H1 (cell line): ENCODE results near the gene CHI3L1. TPM values are rescaled to one million over a fixed set of nuclear protein-coding genes. Genes with fewer than 3 reads are reported as not detected.

Source experiments
- CTCF ChIA-PET: fragments of 300-600 bp; sonication (Branson Sonifier 250); formaldehyde crosslinking; loops from one replicate; lab custom pipeline; 2021; ENCODE audit not compliant: partially characterized antibody; lab: Charles Lee
- POLR2A ChIA-PET: fragments of 300-600 bp; sonication (Branson Sonifier 250); formaldehyde crosslinking; loops from one replicate; lab custom pipeline; 2021; ENCODE audit warnings: inconsistent platforms; ENCODE audit not compliant: partially characterized antibody; lab: Charles Lee
- DNase-seq, 2 experiments: peaks; one replicate each; pipeline versions ENCODE4 v3.0.0 to v3.0.0-alpha.2; 2010 to 2022; ENCODE audit warnings: low spot score in 2 of 2, low read depth in 1 of 2, mixed read lengths in 1 of 2
- FAIRE-seq: peaks from 2 replicates; lab custom pipeline; 2011; peaks lifted over from hg19 to GRCh38; lab: Jason Lieb, UNC
- H2AFZ ChIP-seq: 2 replicates; pipeline ENCODE4 v1.8.1; 2012; ENCODE audit warnings: low read length, inconsistent platforms
- H2AK5ac ChIP-seq: 2 replicates; pipeline ENCODE4 v1.6.1; 2013; ENCODE audit warnings: low read depth, low read length
- H2BK120ac ChIP-seq: replicated peaks from 2 replicates; pipeline ENCODE3; 2013; ENCODE audit warnings: low read depth, low read length, inconsistent platforms
- H2BK12ac ChIP-seq: 2 replicates; pipeline ENCODE4 v1.6.1; 2013; ENCODE audit warnings: low read depth, low read length
- H2BK15ac ChIP-seq: 2 replicates; pipeline ENCODE4 v1.6.1; 2013; ENCODE audit warnings: low read length
- H2BK20ac ChIP-seq: 2 replicates; pipeline ENCODE4 v1.6.1; 2013; ENCODE audit warnings: low read length
- H2BK5ac ChIP-seq: 2 replicates; pipeline ENCODE4 v1.6.1; 2013; ENCODE audit warnings: low read depth, low read length
- H3K14ac ChIP-seq: 2 replicates; pipeline ENCODE4 v1.6.1; 2013; ENCODE audit warnings: inconsistent platforms; ENCODE audit not compliant: insufficient read length
- H3K18ac ChIP-seq: 2 replicates; pipeline ENCODE4 v1.6.1; 2013; ENCODE audit warnings: low read length; ENCODE audit errors: extremely low read depth
- H3K23ac ChIP-seq: 2 replicates; pipeline ENCODE4 v1.6.1; 2013; ENCODE audit warnings: inconsistent platforms; ENCODE audit not compliant: insufficient read length
- H3K23me2 ChIP-seq: 2 replicates; pipeline ENCODE4 v1.6.1; 2013; ENCODE audit warnings: low read depth, low read length
- H3K27ac ChIP-seq: 2 replicates; pipeline ENCODE4 v1.6.1; 2011; ENCODE audit warnings: low read depth, low read length, inconsistent platforms
- H3K27me3 ChIP-seq, 4 experiments: replicated peaks in 1 of 4; 1 replicate in 1 of 4; 2 replicates in 3 of 4; pipeline versions ENCODE4 v1.6.1 to v1.8.1; 2011 to 2013; ENCODE audit warnings: low read length in 3 of 4, mild to moderate bottlenecking in 3 of 4, inconsistent platforms in 2 of 4, mixed read lengths in 2 of 4, moderate library complexity in 1 of 4; ENCODE audit not compliant: control insufficient read depth in 3 of 4, insufficient read depth in 3 of 4; ENCODE audit errors: extremely low read depth in 1 of 4
- H3K36me3 ChIP-seq, 4 experiments: 2 replicates each; pipeline versions ENCODE4 v1.6.1 to v1.8.1; 2011 to 2013; ENCODE audit warnings: mild to moderate bottlenecking in 4 of 4, low read length in 3 of 4, moderate library complexity in 2 of 4, control low read depth in 1 of 4, inconsistent platforms in 1 of 4; ENCODE audit not compliant: insufficient read depth in 4 of 4, control insufficient read depth in 2 of 4
- H3K4ac ChIP-seq: replicated peaks from 2 replicates; pipeline ENCODE3; 2013; ENCODE audit warnings: low read length, low read depth, mixed read lengths, inconsistent platforms; ENCODE audit not compliant: insufficient read length
- H3K4me1 ChIP-seq, 4 experiments: replicated peaks in 1 of 4; 1 replicate in 1 of 4; 2 replicates in 3 of 4; pipeline versions ENCODE4 v1.6.1 to v1.8.1; 2011 to 2013; ENCODE audit warnings: low read length in 3 of 4, inconsistent platforms in 2 of 4, mixed read lengths in 1 of 4; ENCODE audit not compliant: insufficient read depth in 4 of 4, control insufficient read depth in 3 of 4
- H3K4me2 ChIP-seq, 2 experiments: 2 replicates each; pipeline versions ENCODE4 v1.6.1 to v1.8.1; 2011 to 2013; ENCODE audit warnings: low read depth in 2 of 2, low read length in 2 of 2, control low read depth in 1 of 2, inconsistent platforms in 1 of 2, mild to moderate bottlenecking in 1 of 2; ENCODE audit not compliant: insufficient read depth in 1 of 2
- H3K4me3 ChIP-seq, 4 experiments: fragments of 200-600, 300-600 bp in 1 of 4; sonication (generic), shearing (Covaris generic), sonication (Bioruptor Twin) in 1 of 4; 2 replicates each; pipeline versions ENCODE4 v1.5.1 to v1.8.1; 2011 to 2016; ENCODE audit warnings: low read length in 4 of 4, low read depth in 3 of 4, control low read depth in 2 of 4, inconsistent platforms in 2 of 4, mild to moderate bottlenecking in 2 of 4, mixed read lengths in 1 of 4, moderate library complexity in 1 of 4; ENCODE audit not compliant: insufficient read depth in 2 of 4; ENCODE audit errors: extremely low read depth in 1 of 4
- H3K56ac ChIP-seq: replicated peaks from 2 replicates; pipeline ENCODE3; 2013; ENCODE audit warnings: low read depth, mild to moderate bottlenecking, mixed read lengths, low read length, inconsistent platforms; ENCODE audit not compliant: insufficient read length
- H3K79me1 ChIP-seq: 2 replicates; pipeline ENCODE4 v1.6.1; 2013; ENCODE audit warnings: low read depth, low read length, control low read depth
- H3K79me2 ChIP-seq, 2 experiments: 2 replicates each; pipeline versions ENCODE4 v1.6.1 to v1.8.1; 2012 to 2013; ENCODE audit warnings: low read length in 2 of 2, mild to moderate bottlenecking in 2 of 2, inconsistent platforms in 1 of 2; ENCODE audit not compliant: insufficient read depth in 2 of 2, control insufficient read depth in 1 of 2
- H3K9ac ChIP-seq, 4 experiments: replicated peaks in 1 of 4; 1 replicate in 1 of 4; 2 replicates in 3 of 4; pipeline versions ENCODE4 v1.6.1 to v1.8.1; 2011 to 2013; ENCODE audit warnings: low read depth in 3 of 4, low read length in 3 of 4, control low read depth in 2 of 4, mild to moderate bottlenecking in 2 of 4, moderate library complexity in 2 of 4, inconsistent platforms in 1 of 4; ENCODE audit errors: extremely low read depth in 1 of 4
- H3K9me3 ChIP-seq, 2 experiments: 2 replicates each; pipeline versions ENCODE4 v1.6.1 to v1.8.1; 2012 to 2013; ENCODE audit warnings: mild to moderate bottlenecking in 2 of 2, moderate library complexity in 2 of 2, control low read depth in 1 of 2, inconsistent platforms in 1 of 2, low read depth in 1 of 2, low read length in 1 of 2, mixed read lengths in 1 of 2; ENCODE audit not compliant: insufficient read depth in 2 of 2
- H4K20me1 ChIP-seq, 2 experiments: replicated peaks in 1 of 2; 2 replicates each; pipeline versions ENCODE3 to v1.8.1; 2011 to 2013; ENCODE audit warnings: inconsistent platforms in 2 of 2, low read length in 2 of 2, mild to moderate bottlenecking in 1 of 2; ENCODE audit not compliant: insufficient read depth in 2 of 2, control insufficient read depth in 1 of 2
- H4K5ac ChIP-seq: 2 replicates; pipeline ENCODE4 v1.6.1; 2013; ENCODE audit warnings: low read length, low read depth, mixed read lengths, inconsistent platforms; ENCODE audit not compliant: insufficient read length
- H4K8ac ChIP-seq: 2 replicates; pipeline ENCODE4 v1.8.0; 2013; ENCODE audit warnings: mild to moderate bottlenecking, moderate library complexity, low read length, inconsistent platforms; ENCODE audit not compliant: insufficient read depth; ENCODE audit errors: extremely low read depth
- H4K91ac ChIP-seq: replicated peaks from 2 replicates; pipeline ENCODE3; 2013; ENCODE audit warnings: low read length, mixed read lengths, inconsistent platforms; ENCODE audit not compliant: insufficient read length
- BCL11A ChIP-seq, 2 experiments: IDR thresholded peaks; one replicate each; pipeline ENCODE4 v1.6.1; 2011; ENCODE audit warnings: low read depth in 2 of 2, low read length in 2 of 2, mild to moderate bottlenecking in 2 of 2
- CHD1 ChIP-seq: IDR thresholded peaks from 2 replicates; pipeline ENCODE4 v1.6.1; 2012; ENCODE audit warnings: low read depth, low read length, improper control_type of control experiment
- CREB1 ChIP-seq: IDR thresholded peaks from 2 replicates; pipeline ENCODE4 v1.6.1; 2012; ENCODE audit warnings: inconsistent platforms
- EZH2 ChIP-seq: fragments of 200-600 bp; sonication (generic); IDR thresholded peaks from 2 replicates; pipeline ENCODE4 v1.7.1; 2012; ENCODE audit warnings: low read depth, mild to moderate bottlenecking, moderate library complexity, low read length, inconsistent platforms; ENCODE audit not compliant: severe bottlenecking
- FOSL1 ChIP-seq: IDR thresholded peaks from 2 replicates; pipeline ENCODE4 v1.6.1; 2011; ENCODE audit warnings: mild to moderate bottlenecking, low read depth, low read length, moderate library complexity; ENCODE audit not compliant: insufficient read depth
- JUN ChIP-seq: IDR thresholded peaks from 2 replicates; pipeline ENCODE4 v1.6.1; 2011; ENCODE audit warnings: low read depth, mild to moderate bottlenecking, improper control_type of control experiment, low read length
- NANOG ChIP-seq: IDR thresholded peaks from 2 replicates; pipeline ENCODE4 v1.6.1; 2011; ENCODE audit warnings: low read length, low read depth, mild to moderate bottlenecking, inconsistent platforms; ENCODE audit not compliant: insufficient read depth, poor library complexity, severe bottlenecking
- POLR2A ChIP-seq, 2 experiments: IDR thresholded peaks; 1 replicate in 1 of 2; 2 replicates in 1 of 2; pipeline ENCODE4 v1.6.1; 2011; ENCODE audit warnings: low read depth in 2 of 2, low read length in 2 of 2, mild to moderate bottlenecking in 2 of 2; ENCODE audit errors: control extremely low read depth in 1 of 2
- SIX5 ChIP-seq: IDR thresholded peaks from 2 replicates; pipeline ENCODE4 v1.6.1; 2011; ENCODE audit warnings: mild to moderate bottlenecking, low read depth, low read length
- SRF ChIP-seq: IDR thresholded peaks from 2 replicates; pipeline ENCODE4 v1.6.1; 2011; ENCODE audit warnings: mild to moderate bottlenecking, low read depth, low read length, moderate library complexity
- TAF1 ChIP-seq: IDR thresholded peaks from 2 replicates; pipeline ENCODE4 v1.6.1; 2011; ENCODE audit warnings: mild to moderate bottlenecking, low read depth, low read length
- TAF7 ChIP-seq: optimal IDR thresholded peaks from 2 replicates; pipeline ENCODE3; 2011; ENCODE audit warnings: low read depth, mild to moderate bottlenecking, inconsistent platforms, low read length, moderate library complexity, borderline replicate concordance
- YY1 ChIP-seq: IDR thresholded peaks from 2 replicates; pipeline ENCODE4 v1.6.1; 2011; ENCODE audit warnings: low read depth, mild to moderate bottlenecking, low read length
- WGBS, 2 experiments: shearing (Covaris generic) in 1 of 2; methylation state at CpG; one replicate each; pipeline versions ENCODE4 v1.1.6 to v1.1.7; 2013 to 2015; ENCODE audit warnings: low lambda C conversion rate in 2 of 2, mixed read lengths in 2 of 2, inconsistent platforms in 1 of 2, low coverage in 1 of 2, missing lambda C conversion rate in 1 of 2; ENCODE audit not compliant: insufficient replicate concordance in 2 of 2, insufficient coverage in 1 of 2, insufficient read length in 1 of 2; ENCODE audit errors: extremely low coverage in 1 of 2, missing lambda C conversion rate in 1 of 2; 5-methylcytosine and 5-hydroxymethylcytosine counted together
- polyA plus RNA-seq, 7 experiments: library from polyadenylated mRNA; depleted of rRNA in 3 of 7; stranded (reverse) in 5 of 7; unstranded in 2 of 7; fragments of >200 nt in 5 of 7; fragments of 200-250 nt in 2 of 7; gene quantifications; 1 replicate in 5 of 7; 2 replicates in 1 of 7; 4 replicates in 1 of 7; pipeline versions ENCODE4 v1.2.1 to v1.2.3, GENCODE V29; 2011 to 2013; ENCODE audit warnings: missing spikeins in 2 of 7, mixed read lengths in 2 of 7
- total RNA-seq: library from RNA; stranded (reverse); fragmentation: NEBNext Ultra II Directional; extraction: Animal tissue kit (Norgen Biotek cat#: 25700); gene quantifications from 2 replicates; pipeline ENCODE4 v1.2.1, GENCODE V29; 2021

CHI3L1 gene
- total and polyA plus RNA-seq, 2 of the 8 experiments (the other 6 are each of a cell fraction or from before 2014, with no cell fraction given): 1.0 TPM; not detected in 1

DNA sequence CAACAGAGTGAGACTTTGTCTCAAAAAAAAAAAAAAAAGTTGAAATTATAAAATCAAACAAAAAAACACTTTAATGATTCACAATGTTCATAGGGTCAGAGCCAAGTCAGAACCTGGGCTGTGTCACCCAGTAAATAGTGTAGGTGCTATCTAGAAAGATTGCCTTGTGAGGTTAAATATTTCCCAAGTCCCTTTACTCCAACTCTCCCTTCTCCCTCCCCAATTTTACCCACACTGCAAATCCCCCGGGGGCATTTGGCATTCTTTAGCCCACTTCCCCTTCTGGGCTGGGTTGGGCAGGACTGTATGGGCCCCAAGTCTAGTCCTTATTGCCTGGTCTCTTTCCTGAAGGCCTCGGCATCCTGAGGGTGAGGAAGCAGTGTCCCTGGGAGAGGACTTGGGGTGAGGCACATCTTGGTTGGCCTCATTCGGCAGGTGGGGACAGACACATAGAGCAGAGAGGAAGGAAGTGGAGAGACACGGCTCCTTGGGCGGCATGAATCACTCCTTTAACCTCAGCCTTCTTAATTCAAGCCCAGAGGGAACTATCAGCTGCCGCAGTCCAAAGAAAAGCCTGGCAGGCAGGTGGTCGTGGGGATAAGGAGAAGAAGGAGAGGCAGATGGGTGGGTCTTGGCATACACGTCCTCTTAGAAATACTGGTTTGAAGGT is 50.7 kb downstream of the CHI3L1 start:
- no peak overlapping the region for H3K18ac ChIP-seq
- H2AFZ ChIP-seq: no peak overlapping the region
- no peak for TF ChIP-seq CREB1
- no peak for TF ChIP-seq TAF1
- TF ChIP-seq POLR2A (IDR thresholded peaks at IDR 0.05; ENCODE audit: control extremely low read depth in 1 of 2, low read depth in 2 of 2, low read length in 2 of 2): no peak
- no peak for TF ChIP-seq TAF7
- no peak for TF ChIP-seq BCL11A (IDR thresholded peaks at IDR 0.05; ENCODE audit: low read depth in 2 of 2, low read length in 2 of 2)
- no peak for TF ChIP-seq SRF
- TF ChIP-seq NANOG: no peak
- TF ChIP-seq JUN: no peak
- no peak for TF ChIP-seq FOSL1
- no peak for TF ChIP-seq YY1
- no peak for TF ChIP-seq CHD1
- TF ChIP-seq EZH2: no peak
- no peak for TF ChIP-seq SIX5

More for the DNA sequence above, 50.7 kb downstream of the CHI3L1 start:
- FAIRE-seq: no peak
- ChIA-PET POLR2A (interaction anchor here (0.8 kb wide), 1 partner anchor 11 kb away, joined by 3 read pairs; no protein-coding TSS in a partner anchor), CTCF (interaction anchor here (0.8 to 49.1 kb wide), 14 partner anchors 8 to 306 kb away, joined by 3 to 1071 read pairs (median 4); partner anchors contain the start of gene PPFIA4)
- H3K4ac ChIP-seq: no peak overlapping the region
- no peaks in the 10 kb centered on the region for H3K79me1 ChIP-seq
- no peaks in the 10 kb centered on the region for H3K9me3 ChIP-seq
- no peak overlapping the region for H2BK120ac ChIP-seq
- H4K5ac ChIP-seq: no peak overlapping the region
- H3K4me1 ChIP-seq: peaks cover 0 to 12% (median 6%) of the 10 kb centered on the region in 4 experiments; a peak in 4 of 7 replicates
- no peaks in the 10 kb centered on the region for H3K27me3 ChIP-seq
- no peak overlapping the region for H4K8ac ChIP-seq
- no peak overlapping the region for H3K27ac ChIP-seq
- H2BK12ac ChIP-seq: no peak overlapping the region
- H3K56ac ChIP-seq: no peak overlapping the region
- H3K36me3 ChIP-seq: no peaks in the 10 kb centered on the region
- peak overlapping the region; percentile 24; the same call in 1 of the 2 replicates for H2BK5ac ChIP-seq
- WGBS, 2 experiments: 76% methylated on average over 8 of the region's 8 CpGs; no CpG with 5 or more reads in 1 of the 2 experiments
- H3K4me2 ChIP-seq: no peak overlapping the region
- H3K23me2 ChIP-seq: no peaks in the 10 kb centered on the region
- no peak overlapping the region for H2BK20ac ChIP-seq
- no peak overlapping the region for H4K91ac ChIP-seq
- H3K4me3 ChIP-seq: no peak overlapping the region
- H2AK5ac ChIP-seq: no peak overlapping the region
- H4K20me1 ChIP-seq: peaks cover 0 to 1% of the 10 kb centered on the region in 2 experiments
- DNase-seq: no peak
- H3K14ac ChIP-seq: no peak overlapping the region
- H3K23ac ChIP-seq: no peak overlapping the region
- H3K9ac ChIP-seq: no peak overlapping the region
- H2BK15ac ChIP-seq: peak overlapping the region; percentile 88; the same call in 1 of the 2 replicates
- H3K79me2 ChIP-seq: no peaks in the 10 kb centered on the region
